Measurements from ENCODE around the gene PGR.

PGR gene

DNA sequence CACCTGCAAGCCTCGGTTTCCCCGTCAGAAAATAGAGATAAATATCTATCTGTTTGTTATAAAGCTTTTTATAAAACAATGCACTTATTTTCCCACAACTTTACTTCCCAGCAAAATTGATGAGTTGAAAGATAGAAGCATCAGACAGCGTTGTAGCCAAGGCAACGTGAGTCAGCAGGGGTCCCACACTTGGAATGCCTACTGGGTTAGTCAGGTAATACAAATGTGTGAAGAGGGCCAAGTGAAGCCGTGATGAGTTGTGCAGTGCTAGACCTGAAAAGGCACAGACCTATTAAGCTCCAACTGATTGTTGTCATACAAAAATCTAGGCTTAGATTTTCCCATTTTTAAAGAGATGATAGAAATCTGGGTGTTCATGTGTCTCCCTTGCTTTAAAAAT lies 118.7 kb downstream of the PGR start:
- FAIRE-seq (no peak), DNase-seq (ENCODE audit: low spot score) (peak; percentile 36)

DNA sequence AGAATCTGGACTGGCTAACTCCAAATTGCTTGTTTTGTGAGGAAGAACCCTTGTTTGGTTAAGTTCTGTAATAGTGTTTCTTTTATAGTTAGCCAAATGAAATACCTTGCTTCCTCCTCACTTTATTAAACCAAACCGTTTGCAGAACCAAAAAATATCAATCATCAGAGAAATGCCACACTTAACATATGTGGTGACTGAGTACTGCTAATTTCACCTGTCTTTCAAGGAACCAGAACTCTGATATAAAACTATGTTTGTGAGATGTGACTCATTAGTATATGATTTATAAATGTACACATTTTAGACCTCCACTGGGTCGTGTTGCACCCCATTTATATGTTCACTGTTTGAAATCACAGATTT lies 119.9 kb downstream of the PGR start:
- no peak for DNase-seq (ENCODE audit: low spot score)
- FAIRE-seq, result no peak

DNA sequence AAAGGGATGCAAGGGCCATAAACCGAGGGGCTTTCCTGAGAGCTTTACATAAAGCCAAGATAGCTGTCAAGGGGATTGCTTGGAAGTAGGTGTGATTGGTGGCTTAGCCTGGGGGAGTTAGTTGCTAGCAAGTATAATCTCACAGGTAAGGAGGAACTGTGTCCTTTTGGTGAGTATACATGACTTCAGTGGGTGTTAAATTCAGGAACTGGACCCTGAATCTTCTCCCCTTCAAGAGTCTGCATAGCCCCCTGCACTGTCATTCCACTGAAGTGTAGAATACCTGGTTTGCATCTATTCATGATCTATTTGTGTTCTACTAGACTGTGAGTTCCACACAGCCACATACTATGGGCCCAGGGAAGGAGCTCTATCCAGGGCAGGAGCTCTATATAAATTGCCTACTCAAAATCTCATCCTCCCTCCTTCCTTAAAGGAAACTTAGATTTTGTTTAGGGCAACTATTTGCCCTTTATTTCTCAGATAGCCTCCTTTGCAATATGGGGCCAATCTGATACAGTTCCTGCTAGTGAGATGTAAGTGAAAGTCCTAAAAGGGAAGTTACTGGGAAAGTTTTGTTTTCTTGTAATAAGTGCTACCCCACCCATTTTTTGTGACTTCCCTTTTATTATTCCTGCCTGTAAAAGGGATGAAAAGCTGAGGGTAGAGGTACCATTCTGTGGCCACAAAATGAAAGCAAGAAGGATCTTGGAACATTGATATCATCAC lies 120.5 kb downstream of the PGR start:
- FAIRE-seq, result no peak

DNA sequence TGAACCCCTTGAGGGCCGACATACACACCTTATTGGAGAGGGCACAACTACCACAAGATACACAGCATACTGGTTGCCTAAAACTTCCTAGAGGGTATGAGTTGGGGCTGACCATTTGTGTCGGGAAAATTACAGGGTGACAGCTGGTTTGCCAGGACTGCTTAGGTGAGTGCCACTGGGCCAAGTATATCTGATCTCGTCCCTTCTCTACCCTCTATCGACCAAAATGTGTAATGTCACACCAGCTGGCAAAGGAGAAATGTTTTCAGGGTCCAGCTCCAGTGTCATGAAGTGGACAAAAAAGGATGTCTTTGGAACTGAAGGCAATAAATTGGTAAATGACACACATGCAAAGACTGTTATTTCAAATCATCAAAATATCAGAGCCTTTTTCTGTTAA lies 126.1 kb downstream of the PGR start:
- FAIRE-seq (peak; percentile 50), DNase-seq (ENCODE audit: low spot score) (no peak)

More for the DNA sequence above, 120.5 kb downstream of the PGR start:
- no peak for DNase-seq (ENCODE audit: low spot score)

DNA sequence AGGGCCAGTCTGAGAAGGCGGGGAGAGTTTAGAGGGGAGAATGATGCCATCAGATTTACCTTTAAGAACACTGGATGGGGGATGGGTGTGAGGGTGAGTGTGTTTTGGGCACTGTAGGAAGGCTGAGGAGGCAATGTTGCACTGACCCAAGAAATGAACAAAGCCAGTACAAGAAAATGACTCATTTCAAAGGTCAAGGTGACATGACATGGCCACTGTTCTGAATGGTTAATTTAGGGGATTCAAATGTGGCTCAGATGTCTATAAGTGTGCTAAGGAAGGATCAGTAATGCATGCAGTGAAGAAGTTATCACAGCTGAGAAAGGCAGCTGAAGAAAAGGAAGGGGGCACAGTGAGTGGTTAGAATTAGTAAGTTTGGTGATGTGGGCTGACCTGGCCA lies 129.9 kb downstream of the PGR start:
- FAIRE-seq (no peak), DNase-seq (ENCODE audit: low spot score) (no peak)

DNA sequence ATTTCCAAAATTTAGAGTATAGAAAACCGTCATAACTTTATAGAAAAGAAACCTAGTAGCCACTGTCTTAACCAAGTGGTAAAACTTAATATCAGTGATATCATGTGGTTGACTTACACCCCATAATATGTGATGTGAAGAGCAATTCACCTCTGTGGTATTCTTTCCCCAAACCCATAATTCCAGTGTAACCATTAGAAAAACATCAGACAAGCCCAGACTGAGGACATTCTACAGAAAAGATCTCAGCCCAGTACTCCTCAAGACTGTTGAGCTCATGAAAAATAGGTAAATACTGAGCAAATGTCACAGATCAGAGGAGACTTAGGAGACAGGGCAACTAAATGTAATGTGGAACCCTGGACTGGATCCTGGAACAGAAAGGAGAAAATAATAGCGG lies 134.6 kb downstream of the PGR start:
- DNase-seq (ENCODE audit: low spot score) (no peak), FAIRE-seq (no peak)

DNA sequence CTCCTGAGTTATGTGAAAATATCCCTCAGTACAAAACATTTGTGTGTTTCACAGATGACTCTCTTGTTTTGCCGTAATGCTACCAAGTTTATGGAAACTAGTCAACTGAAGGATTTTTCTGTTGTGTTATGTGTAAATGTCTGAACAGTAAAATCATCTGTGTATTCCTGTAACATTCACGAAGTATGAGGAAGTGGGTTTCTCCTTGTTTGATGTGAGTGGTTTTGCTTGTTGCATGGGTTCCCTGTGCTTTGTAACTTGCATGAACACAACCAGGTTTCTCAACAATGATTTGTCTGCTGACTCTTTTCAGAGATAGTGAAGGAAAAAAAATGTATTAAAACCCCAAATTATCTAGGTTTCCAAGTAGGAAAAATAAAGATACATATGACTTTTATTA lies 138.1 kb downstream of the PGR start:
- FAIRE-seq (no peak), DNase-seq (ENCODE audit: low spot score) (no peak)

DNA sequence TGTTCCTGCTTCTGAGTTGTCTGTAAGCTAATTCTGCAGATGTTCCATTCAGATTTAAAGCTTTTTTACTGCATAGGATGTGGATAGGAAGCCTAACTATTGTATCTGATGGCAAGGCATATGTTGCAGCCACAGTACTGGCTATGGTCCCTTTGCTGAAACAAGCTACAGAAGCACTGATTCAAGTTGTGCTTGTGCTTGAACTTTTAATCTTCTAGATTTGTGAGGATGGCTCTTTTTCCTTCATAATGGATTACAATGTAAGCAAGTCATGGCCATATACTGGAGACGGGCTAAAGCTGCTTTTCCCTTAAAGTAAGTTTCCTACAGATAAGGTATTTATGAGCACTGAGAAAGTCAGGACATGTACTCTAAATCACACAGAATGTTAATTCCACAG lies 138.7 kb downstream of the PGR start:
- no peak for FAIRE-seq

DNA sequence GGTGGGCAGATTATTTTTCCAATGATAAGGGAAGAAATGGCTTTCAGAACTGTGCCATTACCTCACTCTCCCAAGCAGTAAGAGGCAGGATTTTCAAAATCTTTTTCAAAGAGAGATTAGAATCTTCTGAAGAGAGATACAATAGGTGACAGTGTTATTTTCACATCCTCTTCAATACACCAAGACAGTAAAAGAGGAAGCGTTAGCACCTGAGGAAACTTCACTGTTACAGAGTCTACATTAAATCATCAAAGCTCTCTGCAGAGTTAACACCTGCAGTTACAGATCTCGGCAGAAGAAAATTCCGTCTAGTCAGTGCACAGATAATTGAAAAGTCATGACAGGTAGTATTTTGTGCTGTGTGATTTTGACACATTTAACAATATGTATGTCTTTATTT lies 144.9 kb downstream of the PGR start:
- DNase-seq (ENCODE audit: low spot score) (no peak), FAIRE-seq (no peak)

More for the DNA sequence above, 138.7 kb downstream of the PGR start:
- DNase-seq (ENCODE audit: low spot score), result no peak

DNA sequence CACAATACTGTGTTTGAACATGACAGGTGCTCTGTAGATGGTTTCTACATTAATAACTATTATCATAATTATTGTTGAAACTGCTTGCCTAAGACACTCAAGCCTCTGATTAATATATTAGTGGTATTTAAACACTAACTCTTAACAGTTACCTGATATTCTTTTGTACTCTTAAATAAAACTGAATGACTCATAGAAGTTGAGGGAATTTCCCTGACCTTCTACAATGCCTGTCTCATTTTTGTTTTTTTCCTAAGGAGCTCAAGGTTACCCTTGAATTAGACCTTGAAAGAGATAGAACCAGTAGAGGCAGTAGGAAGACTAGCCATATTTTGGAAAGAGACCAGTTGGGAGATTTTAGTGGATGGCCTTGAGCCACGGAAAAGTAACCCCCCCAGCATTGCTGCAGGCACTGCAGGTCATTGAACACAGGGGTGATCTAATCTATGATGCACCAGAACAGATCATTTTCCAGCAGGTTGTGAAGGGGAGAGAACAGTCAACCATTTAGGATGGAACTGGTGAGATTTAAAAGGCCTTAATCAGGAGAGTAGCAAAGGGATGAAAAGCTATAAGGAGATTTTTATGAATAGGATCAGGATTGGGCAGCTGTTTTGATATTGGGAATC lies 148.3 kb downstream of the PGR start:
- no peak for DNase-seq (ENCODE audit: low spot score)
- no peak for FAIRE-seq

DNA sequence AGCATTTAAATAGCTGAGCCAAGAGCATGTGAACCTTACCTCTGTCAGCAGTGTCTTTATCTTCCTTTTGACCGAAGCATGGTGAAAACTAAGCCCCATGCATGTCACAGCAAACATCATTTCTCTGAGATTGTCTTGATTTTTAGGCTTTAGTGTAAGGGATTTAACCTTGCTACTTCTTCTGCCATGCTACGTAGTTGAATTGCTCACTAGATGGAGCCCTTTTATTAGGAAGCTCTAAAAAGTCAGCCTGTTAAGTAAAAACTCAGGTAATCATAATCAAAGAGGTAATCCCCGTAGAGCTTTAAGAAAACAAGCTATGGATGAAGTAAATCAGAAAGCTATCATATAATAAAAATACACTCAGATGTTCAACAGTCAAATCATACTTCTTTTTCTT lies 149.5 kb downstream of the PGR start:
- no peak for FAIRE-seq
- no peak for DNase-seq (ENCODE audit: low spot score)

All from urothelium cell line (cell line).